Measurements from ENCODE around the gene ZNRF1.

Gene ZNRF1

DNA sequence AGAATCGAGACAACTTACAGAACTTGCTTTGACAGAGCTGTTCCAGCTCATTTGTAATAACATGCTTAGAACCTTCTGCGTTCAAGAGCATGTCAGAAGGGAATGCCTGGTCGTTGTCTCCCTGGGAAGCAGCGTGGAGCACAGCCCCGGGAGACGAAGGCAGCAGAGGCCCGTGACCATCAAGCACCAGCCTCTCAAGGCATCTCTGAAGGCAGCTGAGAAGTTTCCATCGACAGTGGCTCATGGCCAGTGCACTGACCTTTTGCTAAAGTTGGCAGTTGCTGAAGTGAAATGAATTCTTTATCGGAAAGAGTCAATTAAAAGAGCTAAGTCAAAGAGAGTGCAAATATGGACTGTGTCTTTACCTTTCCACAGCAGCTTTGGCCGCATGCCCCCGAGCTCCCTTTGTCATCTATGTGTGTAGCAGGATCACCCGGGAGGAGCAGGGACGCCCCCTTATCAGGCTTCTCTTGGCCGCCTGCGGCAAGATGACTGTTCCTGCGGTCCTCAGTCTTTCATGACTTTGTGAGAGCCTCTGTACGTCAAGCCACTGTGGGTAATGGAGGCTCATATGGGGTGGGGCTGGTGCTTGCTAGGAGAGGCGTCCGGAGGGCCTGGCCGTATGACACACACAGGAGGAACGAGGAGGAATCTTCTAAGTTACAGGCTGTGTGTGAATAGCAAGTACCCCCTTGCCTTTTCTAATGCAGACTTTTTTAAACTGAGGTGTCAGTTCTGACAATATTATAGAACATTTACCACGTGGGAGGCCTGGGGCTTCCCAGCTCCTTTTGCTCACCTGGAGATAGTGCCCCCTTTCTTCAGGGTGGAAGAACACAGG, 63.5 kb downstream of the ZNRF1 start:
- no peak for DNase-seq

DNA sequence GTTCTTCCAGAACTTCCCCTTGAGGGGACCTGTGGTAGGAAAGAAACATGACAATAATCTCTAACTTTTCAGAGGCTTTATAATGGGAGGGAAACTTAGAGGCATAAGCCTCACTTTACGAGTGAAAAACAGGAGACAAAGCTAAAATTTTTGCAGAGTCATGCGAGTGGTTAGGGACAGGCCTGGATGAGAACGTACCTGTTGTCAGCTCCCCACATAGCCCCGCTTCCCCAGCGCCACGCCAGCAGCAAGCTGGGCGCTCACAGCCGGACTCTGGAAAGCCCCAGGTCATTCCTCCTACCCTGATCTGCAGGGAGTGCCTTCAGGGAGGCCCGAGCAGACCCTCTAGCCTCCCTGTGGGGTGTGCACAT, 64.1 kb downstream of the ZNRF1 start:
- DNase-seq, result no peak

DNA sequence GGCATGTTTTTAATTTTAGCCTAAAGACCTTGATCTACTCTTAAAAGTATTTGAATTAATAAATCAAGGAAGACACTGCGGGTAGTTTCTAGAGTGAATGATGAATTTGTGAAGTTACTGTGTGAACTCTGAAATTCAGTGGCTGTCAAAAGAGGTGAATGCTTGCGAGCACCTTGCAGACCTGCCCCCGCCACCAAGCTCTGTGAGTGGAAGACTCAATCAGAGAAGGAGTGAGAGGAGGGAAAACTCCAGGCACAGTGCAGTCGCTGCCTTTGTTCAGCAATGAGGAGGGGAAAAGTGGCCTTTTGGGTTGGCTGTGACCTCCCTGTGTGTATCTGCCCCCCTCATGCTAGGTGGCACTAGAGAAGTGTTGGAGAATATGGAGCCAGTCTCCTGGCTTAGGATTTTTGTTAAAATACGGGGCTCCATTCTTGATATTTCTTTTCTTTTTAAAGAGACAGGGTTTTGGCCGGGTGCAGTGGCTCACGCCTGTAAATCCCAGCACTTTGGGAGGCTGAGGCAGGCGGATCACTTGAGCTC, 64.8 kb downstream of the ZNRF1 start:
- no peak for DNase-seq

DNA sequence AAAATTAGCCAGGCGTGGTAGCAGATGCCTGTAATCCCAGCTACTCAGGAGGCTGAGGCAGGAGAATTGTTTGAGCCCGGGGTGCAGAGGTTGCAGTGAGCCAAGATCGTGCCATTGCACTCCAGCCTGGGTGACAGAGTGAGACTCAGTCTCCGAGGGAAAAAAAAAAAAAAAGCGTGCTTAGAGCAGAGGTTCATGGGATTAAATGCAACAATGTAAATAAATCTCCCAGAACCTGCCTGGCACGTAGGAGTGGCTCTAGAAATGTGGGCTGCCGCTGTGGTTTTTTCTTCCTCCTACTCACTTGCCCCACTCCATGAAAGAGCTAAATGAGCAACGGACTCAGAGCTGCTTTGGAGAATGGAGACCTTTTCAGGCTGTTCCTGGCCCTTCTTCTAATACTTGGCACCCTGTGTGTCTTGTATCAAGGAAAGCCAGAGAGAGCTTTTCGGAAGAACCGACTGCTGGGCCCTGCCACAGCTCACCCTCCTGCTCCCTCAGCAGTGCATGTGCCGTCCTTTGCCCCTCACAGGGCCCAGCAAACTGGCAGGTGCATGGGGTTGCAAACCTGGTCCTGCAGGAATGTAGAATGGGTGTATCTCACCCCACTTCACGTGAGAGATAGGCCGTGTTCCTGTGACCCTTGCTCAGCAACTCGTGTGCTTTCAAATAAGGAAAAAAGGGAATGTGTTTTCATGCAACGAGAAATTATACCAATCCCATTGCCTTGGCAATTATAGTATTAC, 65.8 kb downstream of the ZNRF1 start:
- DNase-seq, result no peak

DNA sequence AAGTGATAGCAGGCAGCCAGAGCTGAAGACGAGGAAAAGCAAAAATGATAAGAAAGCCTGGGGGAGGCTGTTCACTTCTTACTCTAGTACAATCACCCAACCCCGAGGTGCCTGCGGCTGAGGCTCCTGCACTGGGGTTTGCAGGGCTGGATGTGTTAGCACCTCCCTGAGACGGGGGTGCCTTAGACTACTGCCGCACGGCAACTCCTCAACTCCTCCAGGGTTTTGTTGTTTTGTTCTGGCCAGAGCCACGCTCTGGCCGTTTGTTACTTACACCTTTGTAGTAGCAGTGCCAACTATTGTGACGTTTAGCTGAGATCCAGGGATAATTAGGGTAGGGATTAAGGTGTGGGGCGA, 66.3 kb downstream of the ZNRF1 start:
- peak; percentile 26 for DNase-seq

DNA sequence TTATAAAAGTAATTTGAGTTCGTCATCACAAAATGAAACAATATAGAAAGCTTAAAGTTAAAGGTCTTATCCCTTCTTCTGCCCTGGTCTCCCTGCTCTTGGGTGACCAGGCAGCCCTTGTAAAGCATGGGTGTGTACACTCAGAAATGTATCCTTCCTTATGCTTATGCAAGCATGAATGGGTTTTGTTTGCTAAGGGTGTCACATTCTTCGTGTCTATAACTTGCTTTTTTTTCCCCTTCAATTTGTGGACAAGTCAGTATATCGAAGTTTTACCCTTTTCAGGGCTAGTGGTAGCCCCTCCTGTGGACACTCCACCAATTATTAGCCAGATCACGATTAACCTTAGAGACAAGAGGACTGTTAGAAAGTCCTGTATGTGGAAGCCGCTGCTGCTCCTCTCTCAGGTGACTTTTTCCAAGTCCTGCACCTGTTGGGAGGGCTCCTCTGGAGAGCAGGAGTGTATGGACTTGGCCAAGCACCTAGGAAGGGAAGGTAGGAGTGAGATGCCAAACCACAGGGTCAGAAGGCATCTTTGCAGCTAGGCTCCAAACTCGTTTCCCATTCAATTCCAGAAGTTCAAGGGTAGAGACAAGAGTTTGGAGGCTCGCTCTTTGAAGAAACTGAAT, 66.8 kb downstream of the ZNRF1 start:
- no peak for DNase-seq

DNA sequence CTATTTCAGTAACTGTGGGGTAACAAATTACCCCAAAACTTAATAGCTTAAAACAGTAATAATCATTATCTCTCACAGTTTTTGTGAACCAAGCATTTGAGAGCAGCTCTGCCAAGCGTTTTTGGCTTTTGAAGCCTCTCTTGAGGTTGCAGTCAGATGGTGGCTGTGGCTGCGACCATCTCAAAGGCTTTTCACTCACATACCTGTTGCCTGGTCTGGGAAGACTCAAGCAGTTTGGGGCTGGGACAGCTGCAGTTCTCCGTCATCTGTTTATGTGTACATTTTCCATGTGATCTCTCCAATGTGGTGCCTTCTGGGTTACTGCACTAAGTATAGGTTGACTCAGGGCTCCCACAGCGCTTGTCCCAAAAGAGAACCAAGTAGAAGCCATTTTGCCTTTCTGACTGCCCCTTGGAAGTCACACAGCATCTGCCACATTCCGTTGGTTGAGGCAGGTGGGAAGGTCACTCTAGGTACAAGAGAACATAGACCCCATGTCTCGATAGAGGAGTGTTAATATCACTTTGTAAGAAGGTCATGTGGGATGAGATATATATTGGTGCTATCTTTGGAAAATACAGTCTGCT, 68.1 kb downstream of the ZNRF1 start:
- DNase-seq, result no peak

DNA sequence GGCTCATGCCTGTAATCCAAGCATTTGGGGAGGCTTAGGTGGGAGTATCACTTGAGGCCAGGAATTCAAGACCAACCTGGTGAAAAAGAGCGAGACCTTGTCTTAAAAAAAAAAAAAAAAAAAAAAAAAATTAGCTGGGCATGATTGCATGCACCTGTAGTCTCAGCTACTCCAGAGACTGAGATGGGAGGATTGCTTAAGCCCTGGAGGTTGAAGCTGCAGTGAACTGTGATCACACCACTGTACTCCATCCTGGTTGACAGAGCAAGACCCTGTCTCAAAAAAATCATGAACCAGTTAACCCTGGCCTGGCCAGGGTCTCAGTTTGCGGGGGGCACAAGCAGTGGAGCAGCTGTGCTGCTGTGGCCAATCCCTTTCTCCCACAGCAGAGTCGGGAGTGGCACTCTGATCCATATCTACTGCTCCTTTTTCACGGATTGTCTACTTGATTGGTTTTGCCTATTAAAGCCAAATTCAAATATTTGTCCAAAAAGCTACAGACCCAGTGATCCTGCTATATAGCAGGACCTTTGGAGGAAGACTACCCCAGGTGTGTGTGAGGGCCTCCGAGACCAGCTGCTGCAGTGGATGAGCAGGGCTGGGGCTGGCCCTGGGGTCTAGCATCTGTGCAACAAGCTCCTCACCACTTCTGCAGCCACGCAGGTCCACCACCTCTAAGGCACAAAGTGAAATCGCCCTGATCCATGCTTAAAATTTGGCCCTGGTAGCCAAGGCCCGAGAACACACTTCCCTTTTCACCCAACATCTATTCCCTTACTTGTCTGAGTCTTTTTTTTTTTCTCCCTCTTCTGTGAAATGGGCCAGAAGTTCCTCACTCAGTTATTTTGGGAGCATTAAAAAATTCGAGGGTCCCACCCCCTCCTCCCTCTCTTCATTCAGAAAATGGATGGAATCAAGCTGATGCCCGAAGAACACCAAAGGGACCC, 69.5 kb downstream of the ZNRF1 start:
- no peak for DNase-seq

DNA sequence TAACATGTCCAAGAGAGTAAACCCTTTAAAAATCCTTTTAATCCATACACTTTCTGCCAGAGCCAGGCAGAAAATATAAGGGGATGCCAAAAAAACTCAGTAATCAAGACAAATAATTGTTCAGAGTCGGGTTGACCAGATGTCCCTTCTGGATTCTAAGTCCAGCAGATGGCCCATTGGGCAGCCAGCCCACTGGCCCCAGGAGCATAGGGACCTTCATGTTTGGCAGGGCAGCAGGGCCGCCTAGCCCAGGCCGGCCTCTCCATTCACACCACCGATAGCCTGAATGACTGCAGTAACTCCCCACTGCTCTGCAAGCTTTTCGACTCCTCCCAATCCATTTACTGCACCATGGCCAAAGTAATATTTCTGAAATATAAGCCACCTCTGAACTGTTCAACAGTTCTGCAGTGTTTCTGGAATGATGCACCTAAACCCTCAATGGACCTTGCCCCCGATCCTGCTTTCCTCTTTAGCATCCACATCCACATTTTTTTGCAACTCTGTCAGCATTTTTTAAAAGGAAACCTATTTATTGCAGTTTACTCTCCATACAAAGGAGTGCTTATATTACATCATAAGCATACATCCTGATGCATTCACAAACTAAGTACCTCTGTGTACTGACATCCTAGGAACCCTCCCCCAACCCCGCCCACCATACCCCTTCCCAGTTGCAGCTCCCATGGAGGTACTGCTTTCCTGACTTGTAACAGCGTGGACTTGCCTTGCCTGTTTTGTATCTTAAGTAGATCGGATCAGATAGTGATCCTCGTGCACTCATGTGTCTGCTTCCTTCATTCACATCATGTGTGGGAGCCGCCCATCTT, 71.4 kb downstream of the ZNRF1 start:
- no peak for DNase-seq

DNA sequence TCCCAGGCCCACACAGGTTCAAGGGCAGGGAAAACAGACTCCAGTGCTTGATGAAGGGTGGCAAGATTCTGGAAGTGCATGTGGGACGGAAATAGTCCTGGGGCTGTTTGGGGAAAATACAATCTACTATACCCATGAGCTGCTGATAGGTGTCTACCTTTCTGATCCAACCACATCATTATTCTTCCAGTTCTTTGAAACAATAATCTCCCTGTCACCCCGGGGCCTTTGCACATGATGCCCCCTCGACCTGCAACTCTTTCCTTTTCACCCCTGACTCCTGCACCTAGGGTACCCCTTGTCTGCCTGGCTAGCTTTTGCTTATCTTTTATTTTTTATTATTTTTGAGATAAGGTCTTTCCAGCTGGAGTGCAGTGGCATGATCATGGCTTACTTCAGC, 72.8 kb downstream of the ZNRF1 start:
- no peak for DNase-seq

DNA sequence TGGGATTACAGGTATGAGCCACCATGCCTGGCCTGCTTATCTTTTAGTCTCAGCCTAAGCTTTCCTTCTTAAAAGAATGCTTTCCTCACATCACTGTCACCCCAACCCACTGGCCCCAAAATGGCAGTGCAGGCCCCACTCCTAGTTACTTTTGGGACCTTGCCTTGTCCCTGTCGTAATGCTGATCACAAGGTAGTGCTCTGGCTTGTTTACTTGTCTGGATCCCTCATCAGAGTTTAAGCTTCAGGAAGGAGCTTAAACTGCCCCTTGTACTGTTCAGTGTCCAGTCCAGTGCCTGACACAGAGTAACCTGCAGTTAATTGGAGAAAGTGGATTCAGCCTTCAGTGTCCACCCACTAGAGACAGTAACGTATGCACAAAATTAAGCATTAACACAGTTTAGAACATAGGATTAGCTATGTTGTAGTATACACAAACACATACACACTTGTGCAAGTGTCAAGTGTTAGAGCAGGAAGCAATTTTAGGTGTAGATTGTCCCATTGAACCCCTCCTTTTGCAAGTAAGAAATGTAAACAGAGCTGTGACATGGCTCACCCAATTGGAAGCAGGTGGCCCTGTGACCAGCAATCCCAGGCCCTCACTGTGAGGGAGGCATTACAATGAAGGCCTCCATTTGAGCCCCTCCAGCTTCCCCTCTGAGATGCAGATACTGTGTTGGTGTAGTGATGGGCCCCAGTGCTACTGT, 73.6 kb downstream of the ZNRF1 start:
- DNase-seq, result no peak

DNA sequence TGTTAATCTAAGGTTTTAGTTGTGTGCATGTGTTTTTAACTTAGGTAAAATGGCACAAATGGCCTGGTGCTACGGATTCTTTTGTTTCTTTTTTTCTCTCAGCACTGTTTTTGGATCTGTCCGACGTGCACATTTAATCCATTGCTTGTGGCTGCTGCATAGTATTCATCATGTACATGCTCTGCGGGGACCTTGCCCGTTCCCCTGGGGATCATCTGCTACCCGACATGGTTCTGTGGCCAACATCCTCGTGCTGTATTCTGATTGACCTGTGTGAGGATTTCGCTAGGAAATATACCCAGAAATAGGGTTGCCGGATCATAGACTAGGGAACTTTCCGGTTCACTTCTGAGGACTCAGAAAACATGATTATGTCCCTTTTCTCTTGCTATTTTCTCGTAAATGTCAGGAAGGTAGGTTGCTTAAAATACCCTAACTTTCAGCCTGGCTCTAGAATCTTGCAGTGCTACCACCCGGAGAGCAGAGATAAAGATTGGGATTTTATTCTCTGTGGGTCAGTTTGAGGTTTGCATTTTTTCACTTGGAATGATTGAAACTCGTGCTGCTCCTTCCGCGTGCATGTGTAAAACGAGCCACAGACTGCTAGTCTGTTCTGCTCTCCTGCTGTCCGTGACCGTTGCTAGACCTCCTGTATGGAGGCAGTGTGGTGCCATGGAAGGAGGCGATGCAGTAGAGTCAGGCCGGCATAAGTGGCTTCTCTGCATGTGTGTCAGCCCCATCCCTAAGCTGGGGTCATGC, 74.9 kb downstream of the ZNRF1 start:
- no peak for DNase-seq

DNA sequence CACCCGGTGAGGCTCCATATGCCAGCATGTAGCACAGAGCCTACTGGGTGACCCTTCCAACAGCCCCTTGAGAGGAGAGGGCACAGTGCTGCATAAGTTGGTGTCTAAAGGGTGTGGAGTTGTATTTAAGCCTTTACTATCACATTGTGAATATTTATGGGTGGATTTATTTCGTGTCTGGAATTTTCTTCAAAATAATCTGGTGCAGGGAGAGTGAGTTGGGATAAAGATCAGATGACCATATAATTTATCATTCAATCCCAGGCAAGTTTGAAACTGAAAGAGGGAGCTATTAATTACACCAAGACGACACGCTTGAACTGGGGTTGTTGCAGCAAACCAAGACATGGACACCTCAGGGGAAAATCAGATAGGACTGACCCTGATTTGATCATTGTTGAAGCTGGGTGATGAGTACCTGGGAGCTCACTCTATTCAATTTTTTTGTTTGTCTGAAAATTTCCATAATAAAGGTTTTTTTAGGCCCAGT, 75.5 kb downstream of the ZNRF1 start:
- DNase-seq, result no peak

DNA sequence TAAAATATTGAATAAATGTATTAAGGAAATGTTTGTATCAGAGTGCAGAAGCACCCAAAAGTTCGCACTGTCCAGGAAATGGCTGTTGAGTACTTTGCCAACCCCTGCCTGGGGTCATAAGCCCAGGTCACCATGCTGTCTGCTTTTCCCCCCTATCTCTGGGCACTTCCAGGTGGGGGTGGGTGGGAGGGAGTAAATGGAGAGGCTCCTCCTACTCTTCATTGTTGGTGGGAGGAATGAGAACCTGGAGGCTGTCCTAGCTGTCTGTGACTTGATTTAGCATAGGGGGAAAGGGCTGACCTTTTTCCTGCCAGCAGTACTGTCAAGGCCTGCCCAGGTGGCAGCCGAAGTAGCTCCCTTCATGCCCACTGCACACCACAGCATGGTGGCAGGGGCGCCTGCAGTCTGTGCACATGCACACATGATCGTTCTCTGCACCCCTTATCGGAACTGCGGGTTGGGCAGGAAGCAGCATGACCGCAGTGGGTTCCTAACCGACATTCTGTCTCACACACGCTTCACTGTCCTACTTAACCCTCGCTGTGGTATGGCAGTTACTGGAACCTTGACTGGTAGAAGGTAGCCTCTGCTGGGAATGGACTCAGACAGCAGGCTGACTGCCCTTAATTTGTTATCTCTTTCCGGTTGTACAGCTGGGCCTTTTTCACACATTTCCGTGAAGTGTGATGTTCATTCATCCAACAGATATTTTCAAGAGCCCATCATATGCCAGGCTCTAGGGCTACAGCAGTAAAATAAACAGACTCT, 76.3 kb downstream of the ZNRF1 start:
- DNase-seq, result peak; percentile 51

DNA sequence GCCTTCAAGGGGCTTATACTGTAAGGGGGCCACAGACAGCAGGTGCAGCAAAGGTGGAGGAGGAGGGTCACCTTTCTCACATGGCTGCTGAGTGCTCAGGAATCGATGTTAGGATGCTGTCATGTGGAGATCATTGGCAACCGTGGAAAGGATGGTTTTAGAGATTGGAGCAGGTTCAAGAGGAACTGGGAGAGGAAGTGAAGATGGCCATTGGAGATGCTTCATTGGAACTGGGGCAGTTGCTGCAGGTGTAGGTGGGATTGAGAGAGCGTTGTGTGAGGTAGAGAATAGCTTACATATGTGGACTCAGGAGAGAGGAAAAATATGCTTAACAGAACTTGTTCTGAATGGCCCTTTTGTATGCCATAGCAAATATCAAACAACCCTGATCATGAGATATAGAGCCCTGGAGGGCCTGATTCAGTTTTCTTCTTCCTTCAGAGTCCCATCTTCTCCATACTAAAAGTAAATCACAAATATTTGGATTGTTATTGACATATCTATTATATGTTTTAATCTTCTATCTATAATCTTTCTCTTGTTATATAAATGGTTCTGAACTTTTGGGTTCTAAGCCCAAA, 77.0 kb downstream of the ZNRF1 start:
- no peak for DNase-seq

DNA sequence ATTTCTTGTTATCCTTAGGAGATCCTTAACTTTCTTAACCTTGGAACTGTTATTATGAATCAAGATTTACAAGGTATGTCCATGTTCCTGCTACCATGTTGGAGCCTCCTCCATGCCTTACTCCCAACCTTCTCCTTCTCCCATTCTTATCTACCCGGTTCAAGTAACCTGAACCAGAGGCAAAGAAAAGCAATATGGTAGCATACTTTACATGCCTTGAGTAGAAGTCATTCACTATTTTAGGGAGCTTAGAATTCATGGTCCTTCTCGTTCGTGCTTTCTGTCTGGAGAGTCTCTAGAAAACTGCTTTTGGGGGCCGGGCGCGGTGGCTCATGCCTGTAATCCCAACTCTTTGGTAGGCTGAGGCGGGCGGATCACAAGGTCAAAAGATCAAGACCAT, 80.1 kb downstream of the ZNRF1 start:
- no peak for DNase-seq

DNA sequence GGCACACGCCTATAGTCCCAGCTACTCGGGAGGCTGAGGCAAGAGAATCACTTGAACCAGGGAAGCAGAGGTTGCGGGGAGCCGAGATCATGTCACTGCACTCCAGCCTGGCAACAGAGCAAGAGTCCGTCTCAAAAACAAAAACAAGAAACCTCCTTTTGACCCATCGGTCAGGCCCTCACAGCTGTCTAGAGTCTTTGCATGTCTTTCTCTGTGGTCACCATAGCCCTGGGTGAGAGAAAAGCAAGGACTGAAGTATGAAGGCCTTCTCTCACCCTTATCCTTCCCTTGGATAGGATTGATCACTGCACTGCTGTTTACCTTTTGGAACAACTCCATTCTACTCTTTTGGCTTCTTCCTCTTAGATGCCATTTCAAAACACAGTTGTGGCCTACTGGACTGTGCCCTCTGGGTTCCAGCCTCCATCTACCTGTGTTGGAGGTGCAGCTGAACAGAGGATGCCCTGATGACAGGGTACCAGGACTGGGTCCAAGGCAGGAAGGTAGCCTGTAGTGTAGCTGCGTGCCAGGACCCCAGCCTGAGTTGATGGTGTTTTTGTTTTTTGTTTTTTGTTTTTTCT, 80.6 kb downstream of the ZNRF1 start:
- no peak for DNase-seq

All from activated gamma-delta T cell (primary cell).